Tracheal epithelial cell (primary cell): ENCODE measurements around the gene EDN2. TPM values are rescaled to one million over a fixed set of nuclear protein-coding genes. Genes with fewer than 3 reads are reported as not detected.

ENCODE experiments used
- total RNA-seq: library from RNA; depleted of rRNA; stranded (reverse); fragments of >200 nt; gene quantifications from 2 replicates; pipeline ENCODE4 v1.2.1, GENCODE V29; 2014

Gene EDN2
- total RNA-seq, result 5.8 and 14.5 TPM in 2 replicates

GRCh38 chr1:41484402-41485241, at the start of gene EDN2:
Gene EDN2 (minus strand): TSS chr1:41484683. CDS start chr1:41484601, 82 bp downstream.

Other genes starting within 250 kb of the EDN2 start
- 2.8 and 6.0 TPM in 2 replicates for gene SCMH1, start 242.4 kb downstream of the EDN2 start, total RNA-seq
- gene FOXO6, start 123.2 kb downstream of the EDN2 start, total RNA-seq, result not detected in 2 replicates